Tibial artery (tissue), 4 donors: Measurements from ENCODE around the gene HAAO.
A peak's percentile ranks its signal among the peaks of the same experiment; 100 is the strongest.

ENCODE experiments used
- DNase-seq, 2 donors: peaks; one replicate each; pipeline ENCODE4 v3.0.0-alpha.2; 2019
- H3K27ac ChIP-seq, 2 donors: fragments of 200-600 bp; sonication (generic) in 1 of 2; 1 replicate in 1 of 2; 2 replicates in 1 of 2; pipeline ENCODE4 v1.5.1; 2018 to 2019; ENCODE audit warnings: mild to moderate bottlenecking in 1 of 2
- H3K27me3 ChIP-seq, 2 donors: fragments of 200-600 bp; sonication (generic) in 1 of 2; one replicate each; pipeline versions ENCODE4 v1.5.1 to v1.6.0; 2016 to 2019
- H3K36me3 ChIP-seq, 3 donors: fragments of 200-600 bp; sonication (generic) in 2 of 3; one replicate each; pipeline ENCODE4 v1.5.1; 2016 to 2019; ENCODE audit warnings: mild to moderate bottlenecking in 2 of 3
- H3K4me1 ChIP-seq, 4 donors: fragments of 200-600 bp; sonication (generic) in 2 of 4; 1 replicate in 3 of 4; 2 replicates in 1 of 4; pipeline ENCODE4 v1.5.1; 2016 to 2019
- H3K4me3 ChIP-seq, 2 donors: fragments of 200-600 bp; sonication (generic) in 1 of 2; 1 replicate in 1 of 2; 2 replicates in 1 of 2; pipeline ENCODE4 v1.5.1; 2018 to 2019; ENCODE audit warnings: mild to moderate bottlenecking in 2 of 2
- H3K9me3 ChIP-seq, 3 donors: fragments of 200-600 bp; sonication (generic) in 1 of 3; one replicate each; pipeline ENCODE4 v1.5.1; 2016 to 2019
- intact Hi-C: fragments of 100-400 bp; cut with DNase I; formaldehyde crosslinking; loops from one replicate; pipeline ENCODE4 v1.15.0; 2023; ENCODE audit warnings: low total_unique reads
- TF ChIP-seq, protein P1 (sequence below), 2 experiments: fragments of 200-600 bp in 1 of 2; fragments of 450-650 bp in 1 of 2; IDR thresholded peaks; one replicate each; pipeline ENCODE4 v1.5.1; 2017 to 2019; ENCODE audit warnings: antibody characterized with exemption in 2 of 2, mild to moderate bottlenecking in 1 of 2, moderate library complexity in 1 of 2

The HAAO gene

DNA sequence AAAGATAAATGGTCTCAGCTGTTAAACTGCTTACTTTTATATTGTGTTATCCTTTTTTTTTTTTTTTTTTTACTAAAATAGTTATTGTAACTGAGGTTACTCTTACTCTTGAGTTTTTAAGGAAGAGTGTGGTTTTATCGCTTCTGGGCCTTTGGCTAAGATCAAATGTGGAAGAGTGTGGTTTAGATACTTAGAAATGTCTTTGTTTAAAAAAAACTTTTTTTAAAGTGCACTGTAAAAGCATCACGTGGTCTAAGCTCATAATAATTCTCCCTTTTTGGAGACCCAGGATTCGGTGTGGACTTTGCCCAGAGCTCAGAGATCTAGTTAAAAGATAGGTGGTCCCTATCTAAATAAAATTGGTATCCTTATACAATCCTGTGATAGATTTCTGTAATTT is 16.6 kb downstream of the HAAO start:
- intact Hi-C loops = no loop called here
- TF ChIP-seq, protein P1, sequence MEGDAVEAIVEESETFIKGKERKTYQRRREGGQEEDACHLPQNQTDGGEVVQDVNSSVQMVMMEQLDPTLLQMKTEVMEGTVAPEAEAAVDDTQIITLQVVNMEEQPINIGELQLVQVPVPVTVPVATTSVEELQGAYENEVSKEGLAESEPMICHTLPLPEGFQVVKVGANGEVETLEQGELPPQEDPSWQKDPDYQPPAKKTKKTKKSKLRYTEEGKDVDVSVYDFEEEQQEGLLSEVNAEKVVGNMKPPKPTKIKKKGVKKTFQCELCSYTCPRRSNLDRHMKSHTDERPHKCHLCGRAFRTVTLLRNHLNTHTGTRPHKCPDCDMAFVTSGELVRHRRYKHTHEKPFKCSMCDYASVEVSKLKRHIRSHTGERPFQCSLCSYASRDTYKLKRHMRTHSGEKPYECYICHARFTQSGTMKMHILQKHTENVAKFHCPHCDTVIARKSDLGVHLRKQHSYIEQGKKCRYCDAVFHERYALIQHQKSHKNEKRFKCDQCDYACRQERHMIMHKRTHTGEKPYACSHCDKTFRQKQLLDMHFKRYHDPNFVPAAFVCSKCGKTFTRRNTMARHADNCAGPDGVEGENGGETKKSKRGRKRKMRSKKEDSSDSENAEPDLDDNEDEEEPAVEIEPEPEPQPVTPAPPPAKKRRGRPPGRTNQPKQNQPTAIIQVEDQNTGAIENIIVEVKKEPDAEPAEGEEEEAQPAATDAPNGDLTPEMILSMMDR (IDR thresholded peaks at IDR 0.05) = no peak
- H3K36me3 ChIP-seq = no peaks in the 10 kb centered on the region

GRCh38 chr2:42775186-42775585 is 17.2 kb downstream of the HAAO start:
- H3K4me1 ChIP-seq = peaks cover 0 to 7% (median 0%) of the 10 kb centered on the region in 4 donors
- no peak for DNase-seq
- H3K4me3 ChIP-seq = no peak overlapping the region
- no peaks in the 10 kb centered on the region for H3K36me3 ChIP-seq
- intact Hi-C loops = no loop called here
- TF ChIP-seq, protein P1 (IDR thresholded peaks at IDR 0.05) = no peak
- H3K27ac ChIP-seq = no peak overlapping the region
- no peaks in the 10 kb centered on the region for H3K9me3 ChIP-seq
- no peaks in the 10 kb centered on the region for H3K27me3 ChIP-seq

More for the DNA sequence above, 16.6 kb downstream of the HAAO start:
- Histone ChIP-seq H3K27ac (no peak overlapping the region), H3K27me3 (no peaks in the 10 kb centered on the region), H3K4me3 (no peak overlapping the region), H3K4me1 (peaks cover 0 to 7% (median 0%) of the 10 kb centered on the region in 4 donors), H3K9me3 (no peaks in the 10 kb centered on the region)
- DNase-seq = no peak

DNA sequence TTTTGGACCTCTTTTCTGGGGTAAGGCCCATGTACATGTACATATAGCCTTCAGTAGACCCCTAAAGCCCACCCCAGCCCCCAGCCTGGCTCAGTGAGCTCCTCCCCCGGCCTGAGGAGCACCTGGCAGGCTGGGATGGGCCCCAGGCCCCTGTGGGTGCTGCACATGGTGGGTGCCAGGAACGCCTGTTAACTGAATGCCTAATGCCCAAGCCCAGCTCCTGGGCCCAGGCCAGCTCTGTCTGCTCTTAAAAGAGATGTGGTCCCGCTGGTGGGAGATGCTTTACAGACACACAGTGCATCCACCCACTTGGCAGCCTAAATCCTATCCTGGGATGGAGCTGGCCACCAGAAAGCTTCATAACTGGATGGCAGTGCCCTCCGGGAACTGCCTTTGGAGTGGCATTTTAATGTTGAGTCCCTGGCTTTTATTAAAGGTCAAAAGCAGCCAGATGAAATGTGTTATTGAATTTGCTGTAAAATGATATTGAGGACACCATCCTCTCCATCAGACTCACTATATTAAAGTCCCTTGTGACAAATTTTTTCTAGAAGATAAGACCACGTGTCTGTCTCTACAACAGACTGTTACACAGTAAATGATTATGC is 20.7 kb downstream of the HAAO start:
- Histone ChIP-seq H3K4me3 (no peak overlapping the region), H3K9me3 (no peaks in the 10 kb centered on the region), H3K27me3 (no peaks in the 10 kb centered on the region), H3K4me1 (no peaks in the 10 kb centered on the region), H3K27ac (no peak overlapping the region), H3K36me3 (peaks cover 0 to 17% (median 5%) of the 10 kb centered on the region in 3 donors)
- TF ChIP-seq, protein P1 (IDR thresholded peaks at IDR 0.05) = no peak
- intact Hi-C loops = no loop called here
- DNase-seq = no peak

DNA sequence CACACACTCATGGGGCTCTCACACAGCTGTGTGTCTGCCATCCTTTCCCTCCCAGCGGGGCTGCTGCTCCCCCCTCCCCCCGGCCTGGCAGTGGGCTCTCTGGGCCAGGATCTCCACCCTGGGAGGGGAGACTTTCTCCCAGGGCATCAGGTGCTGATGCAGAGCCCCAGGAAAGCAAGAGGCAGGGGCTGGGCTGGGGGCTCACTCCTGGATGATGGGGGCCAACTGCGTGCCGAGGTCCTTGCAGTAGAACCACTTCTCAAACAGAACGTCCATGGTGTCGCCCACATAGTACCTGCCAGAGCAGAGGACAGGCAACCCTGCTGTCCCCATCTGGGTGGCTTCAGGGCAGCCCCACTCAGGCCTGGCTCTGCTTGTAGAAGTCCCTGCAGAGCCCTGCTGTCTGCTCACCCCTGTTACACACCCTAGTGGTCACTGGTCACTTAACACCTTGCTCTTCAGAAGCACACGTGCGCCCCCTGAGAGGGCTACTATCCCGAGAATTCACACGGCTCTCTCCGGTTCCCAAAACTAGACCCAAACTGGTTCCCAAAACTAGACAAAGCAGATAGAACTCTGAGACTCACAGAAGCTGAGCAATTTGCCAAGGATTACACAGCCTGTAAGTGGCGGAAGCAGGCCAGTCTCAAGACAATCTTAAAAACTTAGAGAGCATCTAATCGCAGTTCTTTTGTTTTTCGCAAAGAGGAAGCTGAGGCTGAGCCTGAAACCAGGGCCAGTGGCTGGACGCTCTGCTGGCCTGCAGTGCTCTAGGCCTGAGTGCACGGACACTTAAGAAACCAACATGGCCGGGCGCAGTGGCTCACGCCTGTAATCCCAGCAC is 21.9 kb downstream of the HAAO start:
- H3K9me3 ChIP-seq = no peaks in the 10 kb centered on the region
- H3K27ac ChIP-seq = no peak overlapping the region
- no peak overlapping the region for H3K4me3 ChIP-seq
- peaks cover 0 to 17% (median 5%) of the 10 kb centered on the region in 3 donors for H3K36me3 ChIP-seq
- no peak for DNase-seq
- TF ChIP-seq, protein P1 (IDR thresholded peaks at IDR 0.05) = peak in 1 of 2 experiments; percentile 14
- H3K4me1 ChIP-seq = no peaks in the 10 kb centered on the region
- intact Hi-C loops = no loop called here
- H3K27me3 ChIP-seq = no peaks in the 10 kb centered on the region

- peaks cover 0 to 17% (median 5%) of the 10 kb centered on the region in 3 donors for H3K36me3 ChIP-seq
- intact Hi-C loops = no loop called here
- H3K4me1 ChIP-seq = no peaks in the 10 kb centered on the region
These were observed 22.6 kb downstream of the HAAO start for GRCh38 chr2:42769583-42770287.

More at GRCh38 chr2:42769583-42770287, 22.6 kb downstream of the HAAO start:
- no peak overlapping the region for H3K4me3 ChIP-seq
- no peak overlapping the region for H3K27ac ChIP-seq
- H3K9me3 ChIP-seq = no peaks in the 10 kb centered on the region
- TF ChIP-seq, protein P1 (IDR thresholded peaks at IDR 0.05) = no peak
- no peaks in the 10 kb centered on the region for H3K27me3 ChIP-seq
- DNase-seq = no peak
